H1 (cell line): ENCODE results near the gene HNF1A. TPM values are rescaled to one million over a fixed set of nuclear protein-coding genes. Genes with fewer than 3 reads are reported as not detected.

ENCODE experiments used
- CTCF ChIA-PET: fragments of 300-600 bp; sonication (Branson Sonifier 250); formaldehyde crosslinking; loops from one replicate; lab custom pipeline; 2021; ENCODE audit not compliant: partially characterized antibody; lab: Charles Lee
- POLR2A ChIA-PET: fragments of 300-600 bp; sonication (Branson Sonifier 250); formaldehyde crosslinking; loops from one replicate; lab custom pipeline; 2021; ENCODE audit warnings: inconsistent platforms; ENCODE audit not compliant: partially characterized antibody; lab: Charles Lee
- DNase-seq, 2 experiments: peaks; one replicate each; pipeline versions ENCODE4 v3.0.0 to v3.0.0-alpha.2; 2010 to 2022; ENCODE audit warnings: low spot score in 2 of 2, low read depth in 1 of 2, mixed read lengths in 1 of 2
- FAIRE-seq: peaks from 2 replicates; lab custom pipeline; 2011; peaks lifted over from hg19 to GRCh38; lab: Jason Lieb, UNC
- H2AFZ ChIP-seq: 2 replicates; pipeline ENCODE4 v1.8.1; 2012; ENCODE audit warnings: low read length, inconsistent platforms
- H2AK5ac ChIP-seq: 2 replicates; pipeline ENCODE4 v1.6.1; 2013; ENCODE audit warnings: low read depth, low read length
- H2BK120ac ChIP-seq: replicated peaks from 2 replicates; pipeline ENCODE3; 2013; ENCODE audit warnings: low read depth, low read length, inconsistent platforms
- H2BK12ac ChIP-seq: 2 replicates; pipeline ENCODE4 v1.6.1; 2013; ENCODE audit warnings: low read depth, low read length
- H2BK15ac ChIP-seq: 2 replicates; pipeline ENCODE4 v1.6.1; 2013; ENCODE audit warnings: low read length
- H2BK20ac ChIP-seq: 2 replicates; pipeline ENCODE4 v1.6.1; 2013; ENCODE audit warnings: low read length
- H2BK5ac ChIP-seq: 2 replicates; pipeline ENCODE4 v1.6.1; 2013; ENCODE audit warnings: low read depth, low read length
- H3K14ac ChIP-seq: 2 replicates; pipeline ENCODE4 v1.6.1; 2013; ENCODE audit warnings: inconsistent platforms; ENCODE audit not compliant: insufficient read length
- H3K18ac ChIP-seq: 2 replicates; pipeline ENCODE4 v1.6.1; 2013; ENCODE audit warnings: low read length; ENCODE audit errors: extremely low read depth
- H3K23ac ChIP-seq: 2 replicates; pipeline ENCODE4 v1.6.1; 2013; ENCODE audit warnings: inconsistent platforms; ENCODE audit not compliant: insufficient read length
- H3K23me2 ChIP-seq: 2 replicates; pipeline ENCODE4 v1.6.1; 2013; ENCODE audit warnings: low read depth, low read length
- H3K27ac ChIP-seq: 2 replicates; pipeline ENCODE4 v1.6.1; 2011; ENCODE audit warnings: low read depth, low read length, inconsistent platforms
- H3K27me3 ChIP-seq, 4 experiments: replicated peaks in 1 of 4; 1 replicate in 1 of 4; 2 replicates in 3 of 4; pipeline versions ENCODE4 v1.6.1 to v1.8.1; 2011 to 2013; ENCODE audit warnings: low read length in 3 of 4, mild to moderate bottlenecking in 3 of 4, inconsistent platforms in 2 of 4, mixed read lengths in 2 of 4, moderate library complexity in 1 of 4; ENCODE audit not compliant: control insufficient read depth in 3 of 4, insufficient read depth in 3 of 4; ENCODE audit errors: extremely low read depth in 1 of 4
- H3K36me3 ChIP-seq, 4 experiments: 2 replicates each; pipeline versions ENCODE4 v1.6.1 to v1.8.1; 2011 to 2013; ENCODE audit warnings: mild to moderate bottlenecking in 4 of 4, low read length in 3 of 4, moderate library complexity in 2 of 4, control low read depth in 1 of 4, inconsistent platforms in 1 of 4; ENCODE audit not compliant: insufficient read depth in 4 of 4, control insufficient read depth in 2 of 4
- H3K4ac ChIP-seq: replicated peaks from 2 replicates; pipeline ENCODE3; 2013; ENCODE audit warnings: low read length, low read depth, mixed read lengths, inconsistent platforms; ENCODE audit not compliant: insufficient read length
- H3K4me1 ChIP-seq, 4 experiments: replicated peaks in 1 of 4; 1 replicate in 1 of 4; 2 replicates in 3 of 4; pipeline versions ENCODE4 v1.6.1 to v1.8.1; 2011 to 2013; ENCODE audit warnings: low read length in 3 of 4, inconsistent platforms in 2 of 4, mixed read lengths in 1 of 4; ENCODE audit not compliant: insufficient read depth in 4 of 4, control insufficient read depth in 3 of 4
- H3K4me2 ChIP-seq, 2 experiments: 2 replicates each; pipeline versions ENCODE4 v1.6.1 to v1.8.1; 2011 to 2013; ENCODE audit warnings: low read depth in 2 of 2, low read length in 2 of 2, control low read depth in 1 of 2, inconsistent platforms in 1 of 2, mild to moderate bottlenecking in 1 of 2; ENCODE audit not compliant: insufficient read depth in 1 of 2
- H3K4me3 ChIP-seq, 4 experiments: fragments of 200-600, 300-600 bp in 1 of 4; sonication (generic), shearing (Covaris generic), sonication (Bioruptor Twin) in 1 of 4; 2 replicates each; pipeline versions ENCODE4 v1.5.1 to v1.8.1; 2011 to 2016; ENCODE audit warnings: low read length in 4 of 4, low read depth in 3 of 4, control low read depth in 2 of 4, inconsistent platforms in 2 of 4, mild to moderate bottlenecking in 2 of 4, mixed read lengths in 1 of 4, moderate library complexity in 1 of 4; ENCODE audit not compliant: insufficient read depth in 2 of 4; ENCODE audit errors: extremely low read depth in 1 of 4
- H3K56ac ChIP-seq: replicated peaks from 2 replicates; pipeline ENCODE3; 2013; ENCODE audit warnings: low read depth, mild to moderate bottlenecking, mixed read lengths, low read length, inconsistent platforms; ENCODE audit not compliant: insufficient read length
- H3K79me1 ChIP-seq: 2 replicates; pipeline ENCODE4 v1.6.1; 2013; ENCODE audit warnings: low read depth, low read length, control low read depth
- H3K79me2 ChIP-seq, 2 experiments: 2 replicates each; pipeline versions ENCODE4 v1.6.1 to v1.8.1; 2012 to 2013; ENCODE audit warnings: low read length in 2 of 2, mild to moderate bottlenecking in 2 of 2, inconsistent platforms in 1 of 2; ENCODE audit not compliant: insufficient read depth in 2 of 2, control insufficient read depth in 1 of 2
- H3K9ac ChIP-seq, 4 experiments: replicated peaks in 1 of 4; 1 replicate in 1 of 4; 2 replicates in 3 of 4; pipeline versions ENCODE4 v1.6.1 to v1.8.1; 2011 to 2013; ENCODE audit warnings: low read depth in 3 of 4, low read length in 3 of 4, control low read depth in 2 of 4, mild to moderate bottlenecking in 2 of 4, moderate library complexity in 2 of 4, inconsistent platforms in 1 of 4; ENCODE audit errors: extremely low read depth in 1 of 4
- H3K9me3 ChIP-seq, 2 experiments: 2 replicates each; pipeline versions ENCODE4 v1.6.1 to v1.8.1; 2012 to 2013; ENCODE audit warnings: mild to moderate bottlenecking in 2 of 2, moderate library complexity in 2 of 2, control low read depth in 1 of 2, inconsistent platforms in 1 of 2, low read depth in 1 of 2, low read length in 1 of 2, mixed read lengths in 1 of 2; ENCODE audit not compliant: insufficient read depth in 2 of 2
- H4K20me1 ChIP-seq, 2 experiments: replicated peaks in 1 of 2; 2 replicates each; pipeline versions ENCODE3 to v1.8.1; 2011 to 2013; ENCODE audit warnings: inconsistent platforms in 2 of 2, low read length in 2 of 2, mild to moderate bottlenecking in 1 of 2; ENCODE audit not compliant: insufficient read depth in 2 of 2, control insufficient read depth in 1 of 2
- H4K5ac ChIP-seq: 2 replicates; pipeline ENCODE4 v1.6.1; 2013; ENCODE audit warnings: low read length, low read depth, mixed read lengths, inconsistent platforms; ENCODE audit not compliant: insufficient read length
- H4K8ac ChIP-seq: 2 replicates; pipeline ENCODE4 v1.8.0; 2013; ENCODE audit warnings: mild to moderate bottlenecking, moderate library complexity, low read length, inconsistent platforms; ENCODE audit not compliant: insufficient read depth; ENCODE audit errors: extremely low read depth
- H4K91ac ChIP-seq: replicated peaks from 2 replicates; pipeline ENCODE3; 2013; ENCODE audit warnings: low read length, mixed read lengths, inconsistent platforms; ENCODE audit not compliant: insufficient read length
- ATF3 ChIP-seq: IDR thresholded peaks from 2 replicates; pipeline ENCODE4 v1.6.1; 2011; ENCODE audit warnings: low read depth, mild to moderate bottlenecking, low read length; ENCODE audit not compliant: insufficient read depth
- BCL11A ChIP-seq, 2 experiments: IDR thresholded peaks; one replicate each; pipeline ENCODE4 v1.6.1; 2011; ENCODE audit warnings: low read depth in 2 of 2, low read length in 2 of 2, mild to moderate bottlenecking in 2 of 2
- EZH2 ChIP-seq: fragments of 200-600 bp; sonication (generic); IDR thresholded peaks from 2 replicates; pipeline ENCODE4 v1.7.1; 2012; ENCODE audit warnings: low read depth, mild to moderate bottlenecking, moderate library complexity, low read length, inconsistent platforms; ENCODE audit not compliant: severe bottlenecking
- RNF2 ChIP-seq: fragments of 200-900, 300-1000 bp; sonication (generic); IDR thresholded peaks from 2 replicates; pipeline ENCODE4 v1.7.1; 2016; ENCODE audit warnings: borderline replicate concordance, low read depth, mild to moderate bottlenecking, antibody characterized with exemption, low read length; ENCODE audit not compliant: poor library complexity, severe bottlenecking; ENCODE audit errors: missing control alignments
- SIN3A ChIP-seq, 2 experiments: IDR thresholded peaks in 1 of 2; conservative IDR thresholded peaks in 1 of 2; 2 replicates each; pipeline ENCODE4 v1.6.1; 2011 to 2012; ENCODE audit warnings: low read length in 2 of 2, improper control_type of control experiment in 1 of 2, low read depth in 1 of 2, mild to moderate bottlenecking in 1 of 2
- WGBS, 2 experiments: shearing (Covaris generic) in 1 of 2; methylation state at CpG; one replicate each; pipeline versions ENCODE4 v1.1.6 to v1.1.7; 2013 to 2015; ENCODE audit warnings: low lambda C conversion rate in 2 of 2, mixed read lengths in 2 of 2, inconsistent platforms in 1 of 2, low coverage in 1 of 2, missing lambda C conversion rate in 1 of 2; ENCODE audit not compliant: insufficient replicate concordance in 2 of 2, insufficient coverage in 1 of 2, insufficient read length in 1 of 2; ENCODE audit errors: extremely low coverage in 1 of 2, missing lambda C conversion rate in 1 of 2; 5-methylcytosine and 5-hydroxymethylcytosine counted together
- polyA plus RNA-seq, 7 experiments: library from polyadenylated mRNA; depleted of rRNA in 3 of 7; stranded (reverse) in 5 of 7; unstranded in 2 of 7; fragments of >200 nt in 5 of 7; fragments of 200-250 nt in 2 of 7; gene quantifications; 1 replicate in 5 of 7; 2 replicates in 1 of 7; 4 replicates in 1 of 7; pipeline versions ENCODE4 v1.2.1 to v1.2.3, GENCODE V29; 2011 to 2013; ENCODE audit warnings: missing spikeins in 2 of 7, mixed read lengths in 2 of 7
- total RNA-seq: library from RNA; stranded (reverse); fragmentation: NEBNext Ultra II Directional; extraction: Animal tissue kit (Norgen Biotek cat#: 25700); gene quantifications from 2 replicates; pipeline ENCODE4 v1.2.1, GENCODE V29; 2021
- TF ChIP-seq, protein P1 (sequence below), 3 experiments: IDR thresholded peaks; 1 replicate in 2 of 3; 2 replicates in 1 of 3; pipeline versions ENCODE4 v1.5.1 to v1.6.1; 2011; ENCODE audit warnings: low read length in 3 of 3, mild to moderate bottlenecking in 3 of 3, inconsistent platforms in 2 of 3, low read depth in 1 of 3, moderate library complexity in 1 of 3; ENCODE audit not compliant: insufficient read depth in 1 of 3; ENCODE audit errors: control extremely low read depth in 1 of 3

The HNF1A gene
- total and polyA plus RNA-seq, 2 of the 8 experiments (the other 6 are each of a cell fraction or from before 2014, with no cell fraction given): not detected

DNA sequence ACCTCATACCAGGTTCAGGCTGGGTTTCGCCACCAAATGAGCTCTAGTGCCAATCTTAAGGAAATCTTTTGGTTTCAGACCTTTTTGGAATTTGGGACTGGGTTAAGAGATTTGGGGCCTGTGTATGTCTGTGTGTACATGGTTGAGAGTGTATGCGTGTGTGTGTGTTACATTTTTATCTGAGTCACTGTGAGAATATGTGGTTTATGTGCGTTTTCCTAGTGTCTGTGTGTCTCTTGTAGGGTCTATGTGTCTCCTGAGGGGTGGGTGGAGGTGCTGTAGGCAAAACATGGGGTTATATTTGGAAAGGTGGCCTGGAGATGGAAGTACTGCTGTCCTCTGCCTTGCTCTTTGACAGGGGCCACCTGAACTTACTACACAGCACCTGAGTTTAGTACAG is 20.1 kb downstream of the HNF1A start:
- TF ChIP-seq, protein P1, sequence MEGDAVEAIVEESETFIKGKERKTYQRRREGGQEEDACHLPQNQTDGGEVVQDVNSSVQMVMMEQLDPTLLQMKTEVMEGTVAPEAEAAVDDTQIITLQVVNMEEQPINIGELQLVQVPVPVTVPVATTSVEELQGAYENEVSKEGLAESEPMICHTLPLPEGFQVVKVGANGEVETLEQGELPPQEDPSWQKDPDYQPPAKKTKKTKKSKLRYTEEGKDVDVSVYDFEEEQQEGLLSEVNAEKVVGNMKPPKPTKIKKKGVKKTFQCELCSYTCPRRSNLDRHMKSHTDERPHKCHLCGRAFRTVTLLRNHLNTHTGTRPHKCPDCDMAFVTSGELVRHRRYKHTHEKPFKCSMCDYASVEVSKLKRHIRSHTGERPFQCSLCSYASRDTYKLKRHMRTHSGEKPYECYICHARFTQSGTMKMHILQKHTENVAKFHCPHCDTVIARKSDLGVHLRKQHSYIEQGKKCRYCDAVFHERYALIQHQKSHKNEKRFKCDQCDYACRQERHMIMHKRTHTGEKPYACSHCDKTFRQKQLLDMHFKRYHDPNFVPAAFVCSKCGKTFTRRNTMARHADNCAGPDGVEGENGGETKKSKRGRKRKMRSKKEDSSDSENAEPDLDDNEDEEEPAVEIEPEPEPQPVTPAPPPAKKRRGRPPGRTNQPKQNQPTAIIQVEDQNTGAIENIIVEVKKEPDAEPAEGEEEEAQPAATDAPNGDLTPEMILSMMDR (IDR thresholded peaks at IDR 0.05; ENCODE audit: control extremely low read depth in 1 of 3, insufficient read depth in 1 of 3, low read depth in 1 of 3, low read length in 3 of 3): no peak
- TF ChIP-seq RNF2: no peak
- no peak for TF ChIP-seq SIN3A (conservative IDR thresholded peaks at IDR 0.05 in 1 of 2, IDR thresholded peaks at IDR 0.05 in 1 of 2; ENCODE audit: low read depth in 1 of 2, low read length in 2 of 2)
- TF ChIP-seq ATF3: no peak
- TF ChIP-seq BCL11A (IDR thresholded peaks at IDR 0.05; ENCODE audit: low read depth in 2 of 2, low read length in 2 of 2): no peak
- TF ChIP-seq EZH2: no peak

More for the DNA sequence above, 20.1 kb downstream of the HNF1A start:
- peak overlapping the region; percentile 92; the same call in 1 of the 2 replicates for H2BK15ac ChIP-seq
- ChIA-PET POLR2A (interaction anchor here (0.9 to 1.3 kb wide), 2 partner anchors 9 to 241 kb away, joined by 3 to 7 read pairs; no protein-coding TSS in a partner anchor), CTCF (interaction anchor here (0.8 to 2.7 kb wide), 3 partner anchors 11 to 32 kb away, joined by 3 to 8 read pairs (median 4); no protein-coding TSS in a partner anchor)
- H3K23ac ChIP-seq: no peak overlapping the region
- H3K14ac ChIP-seq: no peak overlapping the region
- H4K8ac ChIP-seq: no peak overlapping the region
- peaks cover 0 to 8% (median 4%) of the 10 kb centered on the region in 4 experiments; a peak in 5 of 8 replicates for H3K36me3 ChIP-seq
- H3K18ac ChIP-seq: no peak overlapping the region
- H3K56ac ChIP-seq: no peak overlapping the region
- H3K23me2 ChIP-seq: peaks cover 16% of the 10 kb centered on the region; the same call in 1 of the 2 replicates
- H2BK20ac ChIP-seq: no peak overlapping the region
- DNase-seq (no peak), FAIRE-seq (no peak)
- H3K9me3 ChIP-seq: no peaks in the 10 kb centered on the region
- no peak overlapping the region for H3K27ac ChIP-seq
- peak overlapping the region; percentile 92; the same call in 1 of the 2 replicates for H2AK5ac ChIP-seq
- H3K4me2 ChIP-seq: 0 out of 4 replicates have a peak overlapping the region, but pooled peaks of 1 of the 2 experiments have one; percentile 34
- no peak overlapping the region for H2AFZ ChIP-seq
- peaks cover 0 to 5% of the 10 kb centered on the region in 2 experiments for H4K20me1 ChIP-seq
- no peak overlapping the region for H3K4me3 ChIP-seq
- H3K27me3 ChIP-seq: no peaks in the 10 kb centered on the region
- no peak overlapping the region for H4K91ac ChIP-seq
- peaks cover 2 to 6% (median 3%) of the 10 kb centered on the region in 4 experiments; a peak in 6 of 7 replicates for H3K4me1 ChIP-seq
- H2BK5ac ChIP-seq: no peak overlapping the region
- H2BK120ac ChIP-seq: no peak overlapping the region
- H3K79me2 ChIP-seq: no peaks in the 10 kb centered on the region
- no peak overlapping the region for H2BK12ac ChIP-seq
- H3K9ac ChIP-seq: no peak overlapping the region
- H3K79me1 ChIP-seq: no peaks in the 10 kb centered on the region
- no peak overlapping the region for H4K5ac ChIP-seq
- WGBS, 2 experiments: 95% methylated on average over 3 of the region's 3 CpGs; no CpG with 5 or more reads in 1 of the 2 experiments
- no peak overlapping the region for H3K4ac ChIP-seq
